Psoas muscle (tissue), 8 donors: Measurements from ENCODE around the gene JOSD1. TPM values are rescaled to one million over a fixed set of nuclear protein-coding genes. Genes with fewer than 3 reads are reported as not detected.

Experiments used
- ATAC-seq, 4 donors: fragments of 200-7000 bp; cut with Tn5 transposase; one replicate each; pipeline ENCODE4 v1.9.1; 2020; ENCODE audit warnings: moderate library complexity in 3 of 4, mild to moderate bottlenecking in 2 of 4
- DNase-seq, 2 donors: peaks; one replicate each; pipeline ENCODE4 v3.0.0-alpha.2; 2020
- H3K27ac ChIP-seq: fragments of 200-600 bp; one replicate; pipeline ENCODE4 v1.8.0; 2022
- H3K27me3 ChIP-seq, 3 donors: fragments of 200-600 bp in 1 of 3; one replicate each; pipeline versions ENCODE4 v1.6.1 to v1.8.0; 2013 to 2022; ENCODE audit warnings: low read length in 2 of 3, mild to moderate bottlenecking in 2 of 3, moderate library complexity in 1 of 3; ENCODE audit not compliant: insufficient read depth in 3 of 3
- H3K36me3 ChIP-seq, 2 donors: fragments of 200-600 bp in 1 of 2; one replicate each; pipeline versions ENCODE4 v1.6.1 to v1.8.0; 2013 to 2022; ENCODE audit warnings: low read depth in 1 of 2, mild to moderate bottlenecking in 1 of 2, moderate library complexity in 1 of 2; ENCODE audit not compliant: insufficient read depth in 1 of 2
- H3K4me1 ChIP-seq: fragments of 200-600 bp; one replicate; pipeline ENCODE4 v1.8.0; 2022
- H3K4me3 ChIP-seq: fragments of 200-600 bp; one replicate; pipeline ENCODE4 v1.8.0; 2022; ENCODE audit warnings: mild to moderate bottlenecking
- H3K9me3 ChIP-seq: fragments of 200-600 bp; one replicate; pipeline ENCODE4 v1.8.0; 2022
- CTCF ChIP-seq: fragments of 200-600 bp; IDR thresholded peaks from one replicate; pipeline ENCODE4 v1.8.0; 2022; ENCODE audit warnings: antibody characterized with exemption
- WGBS, 3 donors: extraction: QIAGEN DNeasy Blood & Tissue Kit; methylation state at CpG; one replicate each; pipeline versions ENCODE4 v1.1.6 to v1.1.7; 2013; 5-methylcytosine and 5-hydroxymethylcytosine counted together
- intact Hi-C, 2 donors: fragments of 100-400 bp; cut with DNase I; formaldehyde crosslinking; loops; one replicate each; pipeline versions ENCODE4 v1.11.0 to v1.14.2; 2022
- polyA plus RNA-seq, 3 donors: library from polyadenylated mRNA; stranded (reverse); fragments of 200-250 nt; gene quantifications; one replicate each; pipeline ENCODE4 v1.2.3, GENCODE V29; 2013
- total RNA-seq, 4 donors: library from RNA; stranded (reverse); fragmentation: NEBNext Ultra II Directional in 2 of 4; extraction: Animal tissue kit (Norgen Biotek cat#: 25700) in 2 of 4; gene quantifications; one replicate each; pipeline versions ENCODE4 v1.2.1 to v1.2.4, GENCODE V29; 2021 to 2023
- donor health status: healthy with polysubstance abuse.
- donor health status: DM: no; HTN: no; CAD: no; lungs with moderate emphysema.
- donor health status: Bipolar disorder and iron deficiency.
- donor health status: healthy.
- donor health status: DM: yes; HTN: yes; CAD: no.
- donor health status: DM: no; HTN: no; CAD: no.
- donor health status: DM: no; HTN: no; CAD: no.
- donor health status: DM: yes; HTN: yes; CAD: no.

Gene JOSD1
- total and polyA plus RNA-seq, 7 donors, result 14.3 to 58.5 (median 24.4) TPM

GRCh38 chr22:38638216-38638615 is 62.5 kb downstream of the JOSD1 start:
- DNase-seq (no peak), ATAC-seq (no peak)
- Histone ChIP-seq H3K4me3 (no peak overlapping the region), H3K27me3 (no peaks in the 10 kb centered on the region), H3K27ac (no peak overlapping the region), H3K36me3 (no peaks in the 10 kb centered on the region), H3K9me3 (no peaks in the 10 kb centered on the region), H3K4me1 (no peaks in the 10 kb centered on the region)
- 84 to 96% (median 90%) methylated on average over 2 of the region's 2 CpGs for WGBS, 3 donors
- intact Hi-C loops, result no loop called here
- no peak for TF ChIP-seq CTCF

Other genes with a start within 250 kb of the JOSD1 start
- not detected for gene KCNJ4, start 245.7 kb downstream of the JOSD1 start, total RNA-seq
- gene KCNJ4, start 245.7 kb downstream of the JOSD1 start, polyA plus RNA-seq, result under 1 TPM in 1 of 3 donors, not detected in 2; 0.01 TPM
- 1 to 10 TPM in 2 of 4 donors, under 1 TPM in 2; 0.80 to 1.9 (median 1.2) TPM for gene KDELR3, start 232.8 kb downstream of the JOSD1 start, total RNA-seq
- 1 to 10 TPM in 1 of 3 donors, under 1 TPM in 2; 0.53 to 1.1 (median 0.75) TPM for gene KDELR3, start 232.8 kb downstream of the JOSD1 start, polyA plus RNA-seq
- gene DDX17, start 194.6 kb downstream of the JOSD1 start, total RNA-seq, result 100 to 1,000 TPM; 127 to 173 (median 150) TPM
- gene DDX17, start 194.6 kb downstream of the JOSD1 start, polyA plus RNA-seq, result 10 to 100 TPM; 41.4 to 87.7 (median 49.5) TPM
- under 1 TPM; 0.22 to 0.54 (median 0.43) TPM for gene DMC1, start 130.8 kb downstream of the JOSD1 start, total RNA-seq
- under 1 TPM; 0.09 to 0.91 (median 0.12) TPM for gene DMC1, start 130.8 kb downstream of the JOSD1 start, polyA plus RNA-seq
- gene FAM227A, start 44.6 kb downstream of the JOSD1 start, total RNA-seq, result under 1 TPM; 0.05 to 0.34 (median 0.24) TPM
- gene FAM227A, start 44.6 kb downstream of the JOSD1 start, polyA plus RNA-seq, result under 1 TPM; 0.03 to 0.32 (median 0.05) TPM
- 10 to 100 TPM; 15.4 to 22.9 (median 16.5) TPM for gene CBY1, start 44.3 kb downstream of the JOSD1 start, total RNA-seq
- 10 to 100 TPM; 22.8 to 39.5 (median 24.5) TPM for gene CBY1, start 44.3 kb downstream of the JOSD1 start, polyA plus RNA-seq
- 10 to 100 TPM; 56.9 to 80.7 (median 64.5) TPM for gene TOMM22, start 19.0 kb downstream of the JOSD1 start, total RNA-seq
- gene TOMM22, start 19.0 kb downstream of the JOSD1 start, polyA plus RNA-seq, result 100 to 1,000 TPM in 1 of 3 donors, 10 to 100 TPM in 2; 39.5 to 125 (median 74.7) TPM
- gene GTPBP1, start 5.0 kb upstream of the JOSD1 start, total RNA-seq, result 10 to 100 TPM; 19.3 to 46.1 (median 41.1) TPM
- gene GTPBP1, start 5.0 kb upstream of the JOSD1 start, polyA plus RNA-seq, result 10 to 100 TPM; 16.4 to 24.3 (median 17.4) TPM
- 100 to 1,000 TPM in 3 of 4 donors, 10 to 100 TPM in 1; 57.6 to 152 (median 106) TPM for gene SUN2, start 55.1 kb upstream of the JOSD1 start, total RNA-seq
- 100 to 1,000 TPM in 1 of 3 donors, 10 to 100 TPM in 2; 64.9 to 142 (median 93.6) TPM for gene SUN2, start 55.1 kb upstream of the JOSD1 start, polyA plus RNA-seq
- 1 to 10 TPM; 3.5 to 6.4 (median 4.7) TPM for gene DNAL4, start 93.2 kb upstream of the JOSD1 start, total RNA-seq
- 10 to 100 TPM in 2 of 3 donors, 1 to 10 TPM in 1; 4.2 to 13.9 (median 11.8) TPM for gene DNAL4, start 93.2 kb upstream of the JOSD1 start, polyA plus RNA-seq
- 1 to 10 TPM in 1 of 4 donors, under 1 TPM in 3; 0.15 to 1.7 (median 0.61) TPM for gene NPTXR, start 143.1 kb upstream of the JOSD1 start, total RNA-seq
- gene NPTXR, start 143.1 kb upstream of the JOSD1 start, polyA plus RNA-seq, result under 1 TPM; 0.35 to 0.53 (median 0.39) TPM
- gene CBX6, start 171.3 kb upstream of the JOSD1 start, total RNA-seq, result 10 to 100 TPM; 15.1 to 21.0 (median 17.4) TPM
- 10 to 100 TPM in 1 of 3 donors, 1 to 10 TPM in 2; 5.2 to 17.1 (median 5.4) TPM for gene CBX6, start 171.3 kb upstream of the JOSD1 start, polyA plus RNA-seq